ENCODE results near the gene TULP4. TPM values are rescaled to one million over a fixed set of nuclear protein-coding genes. Genes with fewer than 3 reads are reported as not detected.

The TULP4 gene
- total RNA-seq, 1 experiment from 2014 or later: 21.5 TPM

Other genes with a start within 250 kb of the TULP4 start
- gene SERAC1, start 144.2 kb upstream of the TULP4 start, total RNA-seq (2014; rRNA removed): 3.9 and 5.0 TPM in 2 replicates
- 2.8 and 3.0 TPM in 2 replicates for gene GTF2H5, start 144.1 kb upstream of the TULP4 start, total RNA-seq (2014; rRNA removed)
- gene TMEM181, start 247.6 kb downstream of the TULP4 start, total RNA-seq (2014; rRNA removed): 10.4 and 13.7 TPM in 2 replicates

All from PC-3 (cell line).